Esophagus mucosa (tissue), 1 donor: Measurements from ENCODE around the gene APOBEC3B. TPM values are rescaled to one million over a fixed set of nuclear protein-coding genes. Genes with fewer than 3 reads are reported as not detected.
A peak's percentile ranks its signal among the peaks of the same experiment; 100 is the strongest.
"Not testable (repeated sequence)": the region's sequence is repeated elsewhere in the genome, so short reads cannot be mapped to it uniquely, and the experiment has no call there.

ENCODE experiments used
- ATAC-seq: fragments of 200-7000 bp; cut with Tn5 transposase; one replicate; pipeline ENCODE4 v1.9.1; 2020
- total RNA-seq: library from RNA; stranded (reverse); gene quantifications from one replicate; pipeline ENCODE4 v1.2.4, GENCODE V29; 2023
- donor health status: DM: yes; HTN: yes; CAD: no.

Gene APOBEC3B
- total RNA-seq, 1 donor from 2014 or later: 5.0 TPM

GRCh38 chr22:39031434-39032295 lies 49.5 kb downstream of the APOBEC3B start:
- not testable (repeated sequence) for ATAC-seq

GRCh38 chr22:39037071-39037470 lies 54.9 kb downstream of the APOBEC3B start:
- ATAC-seq: not testable (repeated sequence)

GRCh38 chr22:39039306-39040126 lies 57.4 kb downstream of the APOBEC3B start:
- ATAC-seq: no peak

- ATAC-seq: not testable (repeated sequence)
These were observed 58.0 kb downstream of the APOBEC3B start for GRCh38 chr22:39040155-39040537.

- ATAC-seq: peak; percentile 79
These were observed 58.6 kb downstream of the APOBEC3B start, which contains the start of gene APOBEC3F for GRCh38 chr22:39040538-39041296. Gene APOBEC3F (plus strand): TSS chr22:39040864. CDS start chr22:39040961, 97 bp downstream.

GRCh38 chr22:39041908-39042307 lies 59.8 kb downstream of the APOBEC3B start:
- ATAC-seq: no peak

Other genes with a start within 250 kb of the APOBEC3B start
- 94.2 TPM for gene SUN2, start 226.3 kb upstream of the APOBEC3B start, total RNA-seq
- 13.2 TPM for gene DNAL4, start 188.2 kb upstream of the APOBEC3B start, total RNA-seq
- gene NPTXR, start 138.3 kb upstream of the APOBEC3B start, total RNA-seq: 0.44 TPM
- 5.6 TPM for gene CBX6, start 110.1 kb upstream of the APOBEC3B start, total RNA-seq
- gene APOBEC3A, start 24.7 kb upstream of the APOBEC3B start, total RNA-seq: 5.3 TPM
- gene APOBEC3C, start 31.9 kb downstream of the APOBEC3B start, total RNA-seq: 29.8 TPM
- 0.40 TPM for gene APOBEC3D, start 38.8 kb downstream of the APOBEC3B start, total RNA-seq
- 3.1 TPM for gene APOBEC3F, start 58.5 kb downstream of the APOBEC3B start, total RNA-seq
- gene APOBEC3G, start 94.9 kb downstream of the APOBEC3B start, total RNA-seq: 3.9 TPM
- not detected for gene APOBEC3H, start 114.9 kb downstream of the APOBEC3B start, total RNA-seq
- 4.5 TPM for gene CBX7, start 170.3 kb downstream of the APOBEC3B start, total RNA-seq